GM23248 (cell line): ENCODE measurements around the gene ARID1B.

Experiments
- EZH2 ChIP-seq: fragments of 200-600 bp; sonication (generic); IDR thresholded peaks from 2 replicates; pipeline ENCODE4 v1.6.1; 2018; ENCODE audit warnings: antibody characterized with exemption, mild to moderate bottlenecking; ENCODE audit not compliant: insufficient read depth, poor library complexity, severe bottlenecking
- EZH2phosphoT487 ChIP-seq: fragments of 200-600 bp; sonication (generic); IDR thresholded peaks from 2 replicates; pipeline ENCODE4 v1.6.1; 2018; ENCODE audit warnings: antibody characterized with exemption, moderate library complexity, mild to moderate bottlenecking, low read depth; ENCODE audit not compliant: insufficient read depth

DNA sequence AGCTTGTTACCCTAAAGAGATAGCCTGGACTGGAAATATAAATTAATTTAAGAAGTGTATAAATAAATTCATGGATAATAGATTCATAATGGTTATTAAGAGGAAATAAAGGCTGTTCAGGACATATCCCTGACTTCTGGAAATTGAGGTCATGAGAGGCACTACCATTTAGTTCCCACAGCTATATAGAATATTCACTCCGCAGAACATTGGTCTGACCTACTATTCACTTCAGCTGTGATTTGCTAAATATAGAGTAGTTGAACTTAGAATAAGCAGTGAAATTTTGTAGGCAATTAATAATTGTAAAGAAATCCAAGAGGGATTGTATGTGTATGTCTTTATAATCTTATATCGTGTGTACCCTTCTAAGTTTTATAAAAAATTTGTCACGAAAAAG, 112.8 kb downstream of the ARID1B start:
- TF ChIP-seq EZH2phosphoT487 (no peak), EZH2 (no peak)
